Testis (tissue), 3 donors: ENCODE measurements around the gene KIAA1671. TPM values are rescaled to one million over a fixed set of nuclear protein-coding genes. Genes with fewer than 3 reads are reported as not detected.
A peak's percentile ranks its signal among the peaks of the same experiment; 100 is the strongest.

Experiments used
- DNase-seq: peaks from one replicate; pipeline ENCODE4 v3.0.0-alpha.2; 2019
- H3K27ac ChIP-seq, 2 donors: fragments of 200-600 bp; sonication (generic); one replicate each; pipeline ENCODE4 v1.5.1; 2019
- H3K27me3 ChIP-seq: fragments of 200-600 bp; sonication (generic); one replicate; pipeline ENCODE4 v1.5.1; 2019
- H3K36me3 ChIP-seq: fragments of 200-600 bp; sonication (generic); one replicate; pipeline ENCODE4 v1.5.1; 2017; ENCODE audit warnings: low read depth; ENCODE audit errors: missing control alignments
- H3K4me1 ChIP-seq: fragments of 200-600 bp; sonication (generic); one replicate; pipeline ENCODE4 v1.5.1; 2019
- H3K4me3 ChIP-seq, 2 donors: fragments of 200-600 bp; sonication (generic); one replicate each; pipeline ENCODE4 v1.5.1; 2017 to 2019
- H3K9me3 ChIP-seq: fragments of 200-600 bp; sonication (generic); one replicate; pipeline ENCODE4 v1.5.1; 2017
- CTCF ChIP-seq, 3 experiments: fragments of 450-650 bp in 2 of 3; fragments of 200-600 bp in 1 of 3; sonication (generic) in 1 of 3; IDR thresholded peaks; one replicate each; pipeline ENCODE4 v1.5.1; 2016 to 2019; ENCODE audit warnings: antibody characterized with exemption in 3 of 3, mild to moderate bottlenecking in 2 of 3, moderate library complexity in 1 of 3
- POLR2A ChIP-seq: fragments of 450-650 bp; IDR thresholded peaks from one replicate; pipeline ENCODE4 v1.6.1; 2017; ENCODE audit warnings: antibody characterized with exemption, mild to moderate bottlenecking, moderate library complexity
- WGBS, 2 donors: methylation state at CpG; one replicate each; pipeline ENCODE4 v1.1.5; 2018; 5-methylcytosine and 5-hydroxymethylcytosine counted together
- intact Hi-C: fragments of 100-400 bp; cut with DNase I; formaldehyde crosslinking; loops from one replicate; pipeline ENCODE4 v1.15.1; 2023; ENCODE audit warnings: low total_unique reads
- polyA plus RNA-seq: library from polyadenylated mRNA; stranded (reverse); fragments of 350-450 nt; fragmentation: Illumina TruSeq; extraction: RNeasy Lipid Tissue Mini Kit (QIAGEN cat#74804); gene quantifications from one replicate; pipeline ENCODE4 v1.2.3, GENCODE V29; 2014; ENCODE audit warnings: low read depth, low replicate concordance; ENCODE audit not compliant: insufficient read depth
- total RNA-seq, 2 donors: library from RNA; depleted of rRNA; stranded (reverse); fragments of >200 nt; gene quantifications; one replicate each; pipeline ENCODE4 v1.2.3, GENCODE V29; 2016

The KIAA1671 gene
- total and polyA plus RNA-seq, 3 donors from 2014 or later, result 16.8 to 28.6 (median 24.4) TPM

- peaks cover 9% of the 10 kb centered on the region for H3K4me1 ChIP-seq
- no peak overlapping the region for H3K27ac ChIP-seq
- H3K27me3 ChIP-seq, result no peaks in the 10 kb centered on the region
- 89 to 93% methylated on average over 11 of the region's 11 CpGs for WGBS, 2 donors
- no peak for DNase-seq
- no peaks in the 10 kb centered on the region for H3K9me3 ChIP-seq
- H3K36me3 ChIP-seq, result no peaks in the 10 kb centered on the region
- no peak for TF ChIP-seq POLR2A
- no peak for TF ChIP-seq CTCF (IDR thresholded peaks at IDR 0.05)
- intact Hi-C loops, result no loop called here
- no peak overlapping the region for H3K4me3 ChIP-seq
Observed at GRCh38 chr22:24962835-24963234, 10.3 kb downstream of the KIAA1671 start.

- H3K9me3 ChIP-seq, result no peaks in the 10 kb centered on the region
- no peak overlapping the region for H3K27ac ChIP-seq
- H3K4me3 ChIP-seq, result no peak overlapping the region
- peaks cover 9% of the 10 kb centered on the region for H3K4me1 ChIP-seq
- no peak for DNase-seq
- no peaks in the 10 kb centered on the region for H3K36me3 ChIP-seq
- WGBS, 2 donors, result 73 to 78% methylated on average over 3 of the region's 3 CpGs
- TF ChIP-seq POLR2A, result no peak
- no peak for TF ChIP-seq CTCF (IDR thresholded peaks at IDR 0.05)
- no peaks in the 10 kb centered on the region for H3K27me3 ChIP-seq
- intact Hi-C loops, result no loop called here
Observed at GRCh38 chr22:24964441-24964840, 11.9 kb downstream of the KIAA1671 start.

GRCh38 chr22:24965822-24966626, 13.5 kb downstream of the KIAA1671 start:
- Histone ChIP-seq H3K9me3 (no peaks in the 10 kb centered on the region), H3K4me1 (peaks cover 16% of the 10 kb centered on the region), H3K4me3 (no peak overlapping the region), H3K27me3 (no peaks in the 10 kb centered on the region), H3K36me3 (no peaks in the 10 kb centered on the region), H3K27ac (peak overlapping the region; percentile 21 to 72)
- 45 to 54% methylated on average over 3 to 9 of the region's 9 CpGs for WGBS, 2 donors
- no peak for TF ChIP-seq CTCF (IDR thresholded peaks at IDR 0.05)
- no peak for TF ChIP-seq POLR2A
- intact Hi-C loops, result no loop called here
- DNase-seq, result peak; percentile 55

- peaks cover 16% of the 10 kb centered on the region for H3K4me1 ChIP-seq
- H3K4me3 ChIP-seq, result no peak overlapping the region
- TF ChIP-seq CTCF (IDR thresholded peaks at IDR 0.05) (no peak), POLR2A (no peak)
- WGBS, 2 donors, result 73 to 79% methylated on average over 8 of the region's 8 CpGs
- intact Hi-C loops, result no loop called here
- no peaks in the 10 kb centered on the region for H3K9me3 ChIP-seq
- no peak for DNase-seq
- H3K27me3 ChIP-seq, result no peaks in the 10 kb centered on the region
- no peak overlapping the region for H3K27ac ChIP-seq
- no peaks in the 10 kb centered on the region for H3K36me3 ChIP-seq
Observed at GRCh38 chr22:24968066-24968561, 15.6 kb downstream of the KIAA1671 start.
